PC-9 (cell line): ENCODE results near the gene VGF. TPM values are rescaled to one million over a fixed set of nuclear protein-coding genes. Genes with fewer than 3 reads are reported as not detected.

Experiments used
- Bru-seq: library from RNA; stranded (reverse); fragments of 400-500 nt; gene quantifications from one replicate; lab custom pipeline; 2021; lab: Mats Ljungman, UMichigan
- BruChase-seq, 2 experiments: library from RNA; stranded (reverse); fragments of 400-500 nt; gene quantifications; one replicate each; lab custom pipeline; 2021; lab: Mats Ljungman, UMichigan
- BruUV-seq: library from RNA; stranded (reverse); fragments of 400-500 nt; replicated peaks from 2 replicates; lab custom pipeline; 2021; lab: Mats Ljungman, UMichigan
- CTCF ChIA-PET: fragments of 300-600 bp; sonication (Branson Sonifier 250); formaldehyde crosslinking; loops from one replicate; lab custom pipeline; 2022; ENCODE audit warnings: antibody characterized with exemption; lab: Charles Lee
- POLR2A ChIA-PET: fragments of 300-600 bp; sonication (Branson Sonifier 250); formaldehyde crosslinking; loops from one replicate; lab custom pipeline; 2022; ENCODE audit warnings: antibody characterized with exemption; ENCODE audit not compliant: unreplicated experiment; lab: Charles Lee
- DNase-seq, 2 experiments: peaks; one replicate each; pipeline versions ENCODE4 v3.0.0 to v3.0.0-alpha.2; 2015 to 2022; ENCODE audit warnings: mixed read lengths in 1 of 2
- H2AFZ ChIP-seq: fragments of 200-600 bp; sonication (generic); 2 replicates; pipeline ENCODE4 v1.8.1; 2017; ENCODE audit warnings: antibody characterized with exemption
- H3F3A ChIP-seq: fragments of 200-600 bp; sonication (generic); 2 replicates; pipeline ENCODE4 v1.8.1; 2017; ENCODE audit warnings: antibody characterized with exemption, mild to moderate bottlenecking, low read depth; ENCODE audit not compliant: insufficient read depth
- H3K27ac ChIP-seq: fragments of 200-600 bp; sonication (generic); 2 replicates; pipeline ENCODE4 v1.6.1; 2016; ENCODE audit warnings: mixed run types
- H3K27me3 ChIP-seq: fragments of 200-600 bp; sonication (generic); 2 replicates; pipeline ENCODE4 v1.6.1; 2016; ENCODE audit warnings: low read depth, mixed run types; ENCODE audit not compliant: insufficient read depth
- H3K36me3 ChIP-seq: fragments of 200-600 bp; sonication (generic); 2 replicates; pipeline ENCODE4 v1.6.1; 2016; ENCODE audit warnings: low read depth, mixed run types
- H3K4me1 ChIP-seq: fragments of 200-600 bp; sonication (generic); replicated peaks from 2 replicates; pipeline ENCODE4 v1.6.1; 2016; ENCODE audit warnings: mixed run types; ENCODE audit not compliant: insufficient read depth
- H3K4me2 ChIP-seq: fragments of 200-600 bp; sonication (generic); 2 replicates; pipeline ENCODE4 v1.6.1; 2017; ENCODE audit warnings: mixed run types
- H3K4me3 ChIP-seq: fragments of 200-600 bp; sonication (generic); 2 replicates; pipeline ENCODE4 v1.6.1; 2016; ENCODE audit warnings: mixed run types
- H3K79me2 ChIP-seq: fragments of 200-600 bp; sonication (generic); 2 replicates; pipeline ENCODE4 v1.6.1; 2017; ENCODE audit warnings: low read depth, mixed run types
- H3K9me2 ChIP-seq: fragments of 200-600 bp; sonication (generic); 2 replicates; pipeline ENCODE4 v1.8.1; 2017; ENCODE audit warnings: mild to moderate bottlenecking; ENCODE audit not compliant: insufficient read depth
- H3K9me3 ChIP-seq: fragments of 200-600 bp; sonication (generic); 2 replicates; pipeline ENCODE4 v1.8.1; 2016; ENCODE audit warnings: low read depth; ENCODE audit not compliant: insufficient read depth
- H4K20me1 ChIP-seq: fragments of 200-600 bp; sonication (generic); 2 replicates; pipeline ENCODE4 v1.8.1; 2017; ENCODE audit not compliant: insufficient read depth
- EZH2 ChIP-seq: fragments of 200-600 bp; sonication (generic); IDR thresholded peaks from 2 replicates; pipeline ENCODE4 v1.8.0; 2017; ENCODE audit warnings: antibody characterized with exemption, low read depth
- intact Hi-C: fragments of 100-400 bp; cut with micrococcal nuclease; formaldehyde crosslinking; loops from one replicate; pipeline ENCODE4 v1.10.0; 2022; ENCODE audit not compliant: unreplicated experiment
- long read RNA-seq: library from polyadenylated mRNA; stranded (forward); transcript quantifications from one replicate; pipeline ENCODE4 v2.0.0, GENCODE V29; 2022
- total RNA-seq: library from RNA; stranded (reverse); gene quantifications from 2 replicates; pipeline ENCODE4 v1.2.3, GENCODE V29; 2021
- TF ChIP-seq, protein P1 (sequence below): fragments of 200-600 bp; sonication (generic); conservative IDR thresholded peaks from 2 replicates; pipeline ENCODE4 v1.6.1; 2017; ENCODE audit warnings: mixed run types, antibody characterized with exemption, mild to moderate bottlenecking, moderate library complexity

The VGF gene
- total RNA-seq (2.1 and 2.3 TPM in 2 replicates), Bru-seq, nascent RNA (percentile 5 among the genes with signal in this experiment), BruChase-seq, experiment 1, labeled RNA remaining after a 2-hour chase (percentile 26 among the genes with signal in this experiment), BruChase-seq, experiment 2, labeled RNA remaining after a 6-hour chase (percentile 48 among the genes with signal in this experiment)
- long read RNA-seq, partial matches to known transcripts: 4 of 4 reads
- long read RNA-seq, other reads (novel, unspliced or antisense): 0 of 4 reads

GRCh38 chr7:101165075-101165957, at the start of gene VGF:
VGF (minus strand) TSS chr7:101165569; CDS start chr7:101164843, 726 bp downstream.
- Histone ChIP-seq H3K27ac (no peak within 1 kb of the TSS), H3K36me3 (no peaks in the 10 kb centered on the region), H3K4me1 (peaks cover 48% of the 10 kb centered on the region), H3K4me2 (peak within 1 kb of the TSS; percentile 87), H3K4me3 (peak within 1 kb of the TSS; percentile 86), H4K20me1 (peaks cover 7% of the 10 kb centered on the region; the same call in 1 of the 2 replicates), H2AFZ (no peak within 1 kb of the TSS), H3K9me3 (no peaks in the 10 kb centered on the region), H3K9me2 (no peaks in the 10 kb centered on the region), H3K79me2 (peaks cover 6% of the 10 kb centered on the region; the same call in 1 of the 2 replicates), H3K27me3 (peaks cover 25% of the 10 kb centered on the region), H3F3A (peaks cover 38% of the 10 kb centered on the region)
- TF ChIP-seq EZH2: no peak
- TF ChIP-seq, protein P1, sequence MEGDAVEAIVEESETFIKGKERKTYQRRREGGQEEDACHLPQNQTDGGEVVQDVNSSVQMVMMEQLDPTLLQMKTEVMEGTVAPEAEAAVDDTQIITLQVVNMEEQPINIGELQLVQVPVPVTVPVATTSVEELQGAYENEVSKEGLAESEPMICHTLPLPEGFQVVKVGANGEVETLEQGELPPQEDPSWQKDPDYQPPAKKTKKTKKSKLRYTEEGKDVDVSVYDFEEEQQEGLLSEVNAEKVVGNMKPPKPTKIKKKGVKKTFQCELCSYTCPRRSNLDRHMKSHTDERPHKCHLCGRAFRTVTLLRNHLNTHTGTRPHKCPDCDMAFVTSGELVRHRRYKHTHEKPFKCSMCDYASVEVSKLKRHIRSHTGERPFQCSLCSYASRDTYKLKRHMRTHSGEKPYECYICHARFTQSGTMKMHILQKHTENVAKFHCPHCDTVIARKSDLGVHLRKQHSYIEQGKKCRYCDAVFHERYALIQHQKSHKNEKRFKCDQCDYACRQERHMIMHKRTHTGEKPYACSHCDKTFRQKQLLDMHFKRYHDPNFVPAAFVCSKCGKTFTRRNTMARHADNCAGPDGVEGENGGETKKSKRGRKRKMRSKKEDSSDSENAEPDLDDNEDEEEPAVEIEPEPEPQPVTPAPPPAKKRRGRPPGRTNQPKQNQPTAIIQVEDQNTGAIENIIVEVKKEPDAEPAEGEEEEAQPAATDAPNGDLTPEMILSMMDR: no peak
- CTCF ChIA-PET: interaction anchor here (0.5 to 1.7 kb wide), 4 partner anchors 21 to 371 kb away, joined by 3 to 7 read pairs (median 4); partner anchors contain the start of gene PLOD3
- DNase-seq: peak; percentile 77 to 92
- POLR2A ChIA-PET: interaction anchor here (0.7 kb wide), 2 partner anchors 9 to 118 kb away, joined by 3 read pairs; no protein-coding TSS in a partner anchor
- BruUV-seq: no TSS peak
- intact Hi-C loops: no loop called here

DNA sequence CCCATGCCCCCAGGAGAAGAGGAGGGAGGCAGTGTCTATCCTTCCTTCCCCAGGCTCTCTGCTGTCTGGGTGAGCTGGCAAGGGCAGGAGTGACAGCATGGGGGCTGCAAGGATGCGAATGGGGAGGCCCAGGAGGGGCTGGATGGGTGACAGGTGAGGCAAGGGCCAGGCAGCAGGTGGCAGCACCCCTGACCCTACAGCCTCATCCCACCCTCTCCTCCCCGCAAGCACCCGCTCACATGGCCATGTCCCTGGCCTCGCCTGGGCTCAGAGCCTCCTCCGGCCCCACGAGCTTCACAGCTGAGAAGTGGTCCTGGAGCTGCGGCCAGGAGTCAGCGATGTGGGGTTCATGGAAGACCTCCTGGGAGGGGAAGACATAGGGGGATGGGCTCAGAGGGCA, 46.6 kb upstream of the VGF start:
- intact Hi-C loops: no loop called here
- Histone ChIP-seq H4K20me1 (no peaks in the 10 kb centered on the region), H3K36me3 (no peaks in the 10 kb centered on the region), H3K4me2 (no peak overlapping the region), H3K27me3 (no peaks in the 10 kb centered on the region), H3K4me1 (0 out of 2 replicates have a peak, but pooled peaks cover 6% of the 10 kb centered on the region), H3K79me2 (peaks cover 12% of the 10 kb centered on the region), H3F3A (no peaks in the 10 kb centered on the region), H3K9me3 (no peaks in the 10 kb centered on the region), H3K27ac (no peak overlapping the region), H2AFZ (no peak overlapping the region), H3K9me2 (no peaks in the 10 kb centered on the region), H3K4me3 (no peak overlapping the region)
- no TSS peak for BruUV-seq
- TF ChIP-seq, protein P1: no peak
- TF ChIP-seq EZH2: no peak
- ChIA-PET CTCF (no interaction called here), POLR2A (no interaction called here)
- DNase-seq: no peak

- Histone ChIP-seq H3K79me2 (peaks cover 7% of the 10 kb centered on the region), H3K27ac (no peak overlapping the region), H3K4me2 (no peak overlapping the region), H3K4me1 (0 out of 2 replicates have a peak, but pooled peaks cover 6% of the 10 kb centered on the region), H3F3A (no peaks in the 10 kb centered on the region), H2AFZ (no peak overlapping the region), H3K27me3 (no peaks in the 10 kb centered on the region), H3K36me3 (no peaks in the 10 kb centered on the region), H3K9me3 (no peaks in the 10 kb centered on the region), H4K20me1 (no peaks in the 10 kb centered on the region), H3K4me3 (no peak overlapping the region), H3K9me2 (no peaks in the 10 kb centered on the region)
- no TSS peak for BruUV-seq
- CTCF ChIA-PET: no interaction called here
- no peak for TF ChIP-seq EZH2
- TF ChIP-seq, protein P1: no peak
- DNase-seq: no peak
- POLR2A ChIA-PET: no interaction called here
- intact Hi-C loops: no loop called here
Observed at GRCh38 chr7:101211501-101211900, 46.1 kb upstream of the VGF start.
